NCI-H82 (cell line): ENCODE measurements around the gene DUOXA2.

Source experiments
- DNase-seq: peaks from one replicate; lab custom pipeline; 2025; lab: John Stamatoyannopoulos, UW

Gene DUOXA2

DNA sequence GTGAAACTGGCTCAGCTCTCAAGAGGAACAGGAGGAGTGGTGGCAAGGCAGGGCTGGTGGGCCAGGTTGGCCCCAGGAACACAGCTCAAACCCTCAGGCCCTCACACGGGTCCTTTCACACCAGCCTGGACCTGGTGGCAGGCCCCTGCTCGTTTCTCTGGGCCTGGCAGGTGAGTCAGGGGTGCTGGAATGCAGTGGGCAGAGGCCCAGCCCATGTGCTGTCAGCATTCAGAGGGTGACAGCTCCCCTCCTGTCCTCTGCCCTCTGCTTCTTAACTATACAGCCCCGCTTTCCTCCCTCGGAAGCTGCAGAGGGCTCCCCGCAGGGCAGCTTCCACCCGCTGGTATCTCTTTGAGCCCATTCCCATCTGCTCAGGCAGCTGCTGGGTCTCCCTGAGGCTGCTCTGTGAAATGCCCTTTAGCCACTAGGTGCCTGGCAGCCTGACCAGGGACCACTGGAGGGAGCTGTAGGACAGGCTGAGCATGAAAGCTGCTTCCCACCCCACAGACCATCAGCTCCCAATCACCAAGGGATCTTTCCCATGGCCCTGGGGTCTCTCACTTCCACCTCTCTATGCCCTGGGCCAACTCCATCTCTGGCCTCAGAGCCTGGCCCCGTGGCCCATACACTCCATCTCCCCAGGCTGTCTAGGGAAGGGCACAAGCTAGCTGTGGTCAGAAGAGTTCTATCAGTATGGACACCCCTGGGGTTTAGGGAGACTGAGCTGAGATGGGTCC, 48.8 kb downstream of the DUOXA2 start:
- DNase-seq = peak; percentile 95

DNA sequence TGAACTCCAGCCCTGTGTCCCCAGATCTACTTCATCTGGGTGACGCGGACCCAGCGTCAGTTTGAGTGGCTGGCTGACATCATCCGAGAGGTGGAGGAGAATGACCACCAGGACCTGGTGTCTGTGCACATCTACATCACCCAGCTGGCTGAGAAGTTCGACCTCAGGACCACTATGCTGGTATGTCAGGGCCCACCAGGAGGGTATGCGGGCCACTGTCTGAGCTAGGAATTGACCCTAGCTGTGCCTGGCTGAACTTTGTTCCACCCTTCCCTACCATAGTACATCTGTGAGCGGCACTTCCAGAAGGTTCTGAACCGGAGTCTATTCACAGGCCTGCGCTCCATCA, 49.4 kb downstream of the DUOXA2 start:
- DNase-seq = no peak

DNA sequence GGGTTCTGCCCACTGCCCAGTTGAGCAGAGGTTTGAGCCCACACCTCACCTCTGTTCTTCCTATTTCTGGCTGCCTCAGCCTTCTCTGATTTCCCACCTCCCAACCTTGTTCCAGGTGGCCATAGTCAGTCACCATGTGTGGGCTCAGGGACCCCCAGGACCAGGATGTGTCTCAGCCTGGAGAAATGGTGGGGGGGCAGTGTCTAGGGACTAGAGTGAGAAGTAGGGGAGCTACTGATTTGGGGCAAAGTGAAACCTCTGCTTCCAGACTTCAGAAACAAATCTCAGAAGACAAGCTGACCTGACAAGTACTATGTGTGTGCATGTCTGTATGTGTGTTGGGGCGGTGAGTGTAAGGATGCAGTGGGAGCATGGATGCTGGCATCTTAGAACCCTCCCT, 50.8 kb downstream of the DUOXA2 start:
- no peak for DNase-seq

DNA sequence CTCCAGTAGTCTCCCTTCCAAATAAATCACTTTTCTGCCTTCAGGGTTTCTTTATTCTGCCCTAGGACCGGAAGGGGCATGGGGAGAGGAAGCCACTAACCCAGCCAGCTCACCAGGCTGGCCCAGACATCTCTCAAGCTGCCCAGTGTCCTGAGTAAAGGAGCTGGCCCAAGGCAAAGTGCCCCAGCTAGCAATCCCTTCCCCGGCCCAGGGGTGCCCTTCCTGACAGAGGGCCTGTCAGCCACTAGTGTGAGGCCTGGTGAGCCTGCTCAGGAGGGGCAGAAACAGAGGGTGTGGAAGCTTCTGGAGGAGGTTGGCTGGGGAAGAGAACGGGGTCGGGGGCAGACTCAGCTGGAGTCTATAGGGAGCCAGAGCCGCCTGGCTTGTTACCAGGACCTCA, 51.4 kb downstream of the DUOXA2 start:
- no peak for DNase-seq

DNA sequence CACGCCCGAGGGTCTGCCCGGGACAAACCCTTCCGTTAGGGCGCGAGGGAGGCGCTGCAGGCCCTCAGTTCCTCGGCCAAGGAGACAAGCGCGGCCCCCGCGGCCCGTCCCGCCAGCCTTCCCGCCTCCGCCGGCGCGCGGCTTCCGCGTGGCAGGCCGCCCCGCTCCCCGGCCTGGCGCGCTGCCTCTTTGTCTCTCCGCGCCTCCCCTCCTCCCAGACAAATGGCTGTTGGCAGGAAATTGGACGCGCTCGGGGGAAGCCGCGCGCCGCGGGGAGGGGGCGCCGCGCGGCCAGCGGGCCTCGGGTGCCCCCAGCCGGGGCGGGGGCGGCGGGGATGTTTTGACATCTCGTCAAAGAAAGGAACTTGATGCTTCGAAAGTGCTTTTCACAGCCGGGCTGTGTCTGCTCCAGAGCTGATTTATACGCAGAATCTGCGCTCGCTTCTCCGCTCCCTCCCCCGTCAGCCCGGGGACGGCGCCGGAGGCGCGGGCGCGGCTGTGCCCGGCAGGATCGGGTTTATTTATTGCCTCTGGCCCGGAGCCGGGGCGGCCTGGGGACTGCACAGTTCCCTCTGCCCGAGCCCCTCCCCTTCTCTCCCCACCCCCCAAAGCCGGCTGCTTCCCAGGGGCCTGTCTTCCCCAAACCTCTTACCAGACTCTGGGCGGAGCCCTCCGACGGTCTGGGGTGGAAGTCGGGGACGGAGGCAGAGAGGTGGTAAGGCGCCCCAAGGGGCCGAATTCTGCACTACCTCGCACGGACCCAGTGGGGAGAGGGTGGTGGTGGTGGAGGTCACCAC, 52.9 kb downstream of the DUOXA2 start:
- DNase-seq = peak; percentile 94

DNA sequence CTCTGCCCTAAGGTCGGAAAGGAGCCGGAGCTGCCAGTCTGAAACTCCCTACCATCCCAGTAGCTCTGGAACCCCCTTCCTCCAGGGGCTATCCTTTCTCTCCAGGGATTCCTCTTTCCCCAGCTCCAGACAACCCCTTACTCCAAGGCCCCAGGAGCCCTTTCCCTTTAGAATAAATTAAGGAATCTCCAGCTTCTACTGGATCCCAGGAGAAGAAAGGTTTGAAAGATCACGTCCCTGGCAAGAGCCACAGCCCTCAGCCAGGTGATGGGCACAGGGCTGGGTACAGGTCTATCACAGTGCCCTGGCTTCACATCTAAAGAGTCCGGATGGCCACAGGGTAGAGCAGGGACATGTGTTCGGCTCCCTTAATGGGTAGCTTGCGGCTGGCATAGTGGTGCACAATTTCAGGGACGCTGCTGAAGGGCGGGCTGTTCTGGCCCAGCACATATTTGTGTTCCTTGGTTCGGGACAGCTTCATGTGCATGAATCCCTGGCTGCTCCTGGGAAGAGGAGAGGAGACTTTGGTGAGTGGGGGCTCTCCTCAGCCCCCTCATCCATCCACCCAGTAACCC, 53.6 kb downstream of the DUOXA2 start:
- no peak for DNase-seq
